Measurements from ENCODE around the gene LTBR.

Gene LTBR

DNA sequence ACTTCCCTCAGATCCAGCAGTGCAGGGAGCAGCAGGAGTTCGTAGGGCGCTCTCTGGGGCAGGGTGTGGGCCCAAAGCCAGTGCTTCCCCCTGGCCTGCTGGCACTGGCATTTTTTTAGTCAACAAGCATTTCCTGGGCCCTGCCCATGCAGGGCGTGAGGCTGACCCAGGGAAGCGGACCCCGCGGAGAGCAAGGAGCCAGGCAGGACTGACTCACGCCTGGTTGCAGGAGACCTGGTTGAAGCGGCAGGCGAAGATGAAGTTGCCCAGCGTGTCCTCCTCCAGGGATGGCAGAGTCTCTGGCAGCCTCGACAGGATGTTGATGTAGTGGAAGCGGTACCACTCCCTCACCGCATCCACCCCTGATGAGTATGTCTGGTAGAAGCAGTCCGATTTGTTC, 22.1 kb upstream of the LTBR start:
- whole genome bisulfite sequencing (ENCODE audit: insufficient coverage): 97% methylated on average over 12 of the region's 14 CpGs
- DNase-seq: no peak
- Histone ChIP-seq H3K36me3 (ENCODE audit: control insufficient read depth in 4 of 4, insufficient read depth in 4 of 4, low read length in 3 of 4) (no peaks in the 10 kb centered on the region), H3K4me1 (ENCODE audit: control extremely low read depth in 1 of 4, control insufficient read depth in 4 of 4, insufficient read depth in 4 of 4, low read length in 3 of 4) (peaks cover 0 to 28% (median 12%) of the 10 kb centered on the region in 4 experiments), H3K4me3 (ENCODE audit: control insufficient read depth in 1 of 7, extremely low read depth in 1 of 7, insufficient read depth in 4 of 7, low read depth in 2 of 7, low read length in 6 of 7) (no peak overlapping the region), H3K27me3 (replicated peaks in 2 of 5; ENCODE audit: control insufficient read depth in 4 of 5, insufficient read depth in 5 of 5, low read length in 4 of 5) (no peaks in the 10 kb centered on the region), H3K9me3 (ENCODE audit: control extremely low read depth in 1 of 5, control insufficient read depth in 4 of 5, insufficient read depth in 2 of 5, low read depth in 1 of 5, low read length in 4 of 5) (no peaks in the 10 kb centered on the region), H3K27ac (ENCODE audit: insufficient read depth in 1 of 2, low read depth in 1 of 2, low read length in 2 of 2, poor library complexity in 1 of 2, severe bottlenecking in 2 of 2) (no peak overlapping the region)
- CTCF ChIA-PET: interaction anchor here (2.2 to 7.2 kb wide), 4 partner anchors 10 to 27 kb away, joined by 8 to 84 read pairs (median 13); no protein-coding TSS in a partner anchor
- POLR2A ChIA-PET: no interaction called here

DNA sequence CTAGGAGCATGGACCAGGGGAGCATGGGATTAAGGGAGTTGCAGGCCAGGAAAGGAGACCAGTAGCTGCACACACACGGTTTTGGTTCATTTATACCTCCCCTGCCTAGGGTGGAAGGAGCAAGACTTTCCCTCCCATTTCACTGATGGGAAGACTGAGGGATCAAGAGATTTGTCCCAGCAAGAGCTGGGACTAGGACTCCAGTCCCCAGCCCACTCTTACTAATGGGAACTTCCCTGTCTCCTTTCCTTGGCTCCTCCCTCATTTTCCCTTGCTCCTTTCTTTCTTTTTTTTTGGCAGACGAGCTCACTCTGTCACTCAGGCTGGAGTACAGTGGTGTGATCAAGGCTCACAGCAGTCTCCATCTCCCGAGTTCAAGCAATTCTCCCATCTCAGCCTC, 21.6 kb upstream of the LTBR start:
- no peak for DNase-seq
- Histone ChIP-seq H3K4me3 (ENCODE audit: control insufficient read depth in 1 of 7, extremely low read depth in 1 of 7, insufficient read depth in 4 of 7, low read depth in 2 of 7, low read length in 6 of 7) (no peak overlapping the region), H3K9me3 (ENCODE audit: control extremely low read depth in 1 of 5, control insufficient read depth in 4 of 5, insufficient read depth in 2 of 5, low read depth in 1 of 5, low read length in 4 of 5) (no peaks in the 10 kb centered on the region), H3K27me3 (replicated peaks in 2 of 5; ENCODE audit: control insufficient read depth in 4 of 5, insufficient read depth in 5 of 5, low read length in 4 of 5) (no peaks in the 10 kb centered on the region), H3K36me3 (ENCODE audit: control insufficient read depth in 4 of 4, insufficient read depth in 4 of 4, low read length in 3 of 4) (no peaks in the 10 kb centered on the region), H3K4me1 (ENCODE audit: control extremely low read depth in 1 of 4, control insufficient read depth in 4 of 4, insufficient read depth in 4 of 4, low read length in 3 of 4) (peaks cover 2 to 34% (median 15%) of the 10 kb centered on the region in 4 experiments), H3K27ac (ENCODE audit: insufficient read depth in 1 of 2, low read depth in 1 of 2, low read length in 2 of 2, poor library complexity in 1 of 2, severe bottlenecking in 2 of 2) (no peak overlapping the region)
- CTCF ChIA-PET: interaction anchor here (1.0 to 7.2 kb wide), 7 partner anchors 9 to 27 kb away, joined by 3 to 84 read pairs (median 8); no protein-coding TSS in a partner anchor
- 100% methylated on average over 2 of the region's 3 CpGs for WGBS (ENCODE audit: insufficient coverage)
- POLR2A ChIA-PET: interaction anchor here (0.6 to 0.8 kb wide), 2 partner anchors 20 to 288 kb away, joined by 4 to 5 read pairs; partner anchors contain the start of gene TNFRSF1A

DNA sequence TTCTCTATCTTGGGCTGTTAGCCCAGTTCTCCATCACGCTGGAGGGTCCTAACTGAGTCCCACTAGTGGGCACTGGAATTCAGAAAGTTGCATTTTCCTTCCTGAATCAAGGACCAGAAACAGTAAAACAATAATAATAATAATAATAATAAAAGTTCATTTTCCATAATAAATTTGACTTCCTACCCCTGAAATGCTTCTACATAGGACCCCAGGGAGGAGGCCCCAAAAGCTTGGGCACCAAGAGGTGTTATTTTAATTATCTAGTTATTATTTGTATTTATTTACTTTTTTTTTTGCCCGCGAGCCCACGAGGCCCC, 21.0 kb upstream of the LTBR start:
- peaks cover 4 to 39% (median 20%) of the 10 kb centered on the region in 4 experiments for H3K4me1 ChIP-seq (ENCODE audit: control extremely low read depth in 1 of 4, control insufficient read depth in 4 of 4, insufficient read depth in 4 of 4, low read length in 3 of 4)
- WGBS (ENCODE audit: insufficient coverage): no CpG with 5 or more reads among the region's 4 CpGs
- DNase-seq: no peak
- no peaks in the 10 kb centered on the region for H3K36me3 ChIP-seq (ENCODE audit: control insufficient read depth in 4 of 4, insufficient read depth in 4 of 4, low read length in 3 of 4)
- ChIA-PET CTCF (interaction anchor here (0.8 to 7.2 kb wide), 10 partner anchors 9 to 135 kb away, joined by 3 to 84 read pairs (median 7); partner anchors contain the start of genes SCNN1A and TNFRSF1A), POLR2A (interaction anchor here (0.8 to 1.8 kb wide), 3 partner anchors 17 to 26 kb away, joined by 5 to 12 read pairs (median 5); partner anchors contain the start of gene TNFRSF1A)
- no peaks in the 10 kb centered on the region for H3K27me3 ChIP-seq (replicated peaks in 2 of 5; ENCODE audit: control insufficient read depth in 4 of 5, insufficient read depth in 5 of 5, low read length in 4 of 5)
- H3K9me3 ChIP-seq (ENCODE audit: control extremely low read depth in 1 of 5, control insufficient read depth in 4 of 5, insufficient read depth in 2 of 5, low read depth in 1 of 5, low read length in 4 of 5): no peaks in the 10 kb centered on the region
- H3K27ac ChIP-seq (ENCODE audit: insufficient read depth in 1 of 2, low read depth in 1 of 2, low read length in 2 of 2, poor library complexity in 1 of 2, severe bottlenecking in 2 of 2): peak overlapping the region in 1 of 2 experiments; percentile 76
- H3K4me3 ChIP-seq (ENCODE audit: control insufficient read depth in 1 of 7, extremely low read depth in 1 of 7, insufficient read depth in 4 of 7, low read depth in 2 of 7, low read length in 6 of 7): peak overlapping the region in 5 of 7 experiments; percentile 25 to 92 (median 82)

DNA sequence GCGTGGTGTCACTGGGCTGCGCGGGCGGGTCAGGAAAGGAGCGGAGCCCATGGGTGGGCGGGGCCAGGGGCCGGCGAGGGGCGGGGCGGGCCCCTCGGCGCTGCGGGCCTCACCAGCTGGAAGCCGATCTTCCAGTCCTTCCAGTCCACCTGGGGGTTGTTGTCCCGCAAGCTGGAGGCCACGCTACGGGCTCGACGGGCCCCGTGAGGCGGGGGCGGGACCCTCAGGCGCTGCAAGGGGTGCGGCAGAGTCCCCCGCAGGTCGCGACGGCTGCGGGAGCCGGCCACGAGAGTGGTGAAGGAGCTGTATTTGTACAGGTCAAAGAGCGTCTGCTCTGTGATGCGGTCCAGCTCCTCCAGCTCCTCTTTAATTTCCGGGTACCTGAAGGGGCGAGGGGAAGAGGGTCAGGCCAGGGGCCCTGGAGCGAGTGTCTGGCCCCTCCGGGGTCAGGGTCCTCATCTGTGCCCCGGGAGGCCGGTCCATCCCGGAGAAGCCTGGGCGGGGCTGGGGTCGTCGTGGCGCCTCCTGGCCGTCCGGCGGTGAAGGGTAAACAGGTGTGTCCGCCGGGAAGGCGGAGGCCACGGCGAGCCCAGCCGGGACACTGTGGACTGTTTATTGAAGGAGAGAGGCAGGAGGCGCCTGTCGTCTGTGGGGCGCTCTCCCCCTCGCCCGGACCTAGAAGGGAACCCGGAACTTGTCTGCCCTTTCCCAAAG, 20.5 kb upstream of the LTBR start:
- ChIA-PET POLR2A (interaction anchor here (0.8 to 1.8 kb wide), 3 partner anchors 18 to 27 kb away, joined by 5 to 12 read pairs (median 5); partner anchors contain the start of gene TNFRSF1A), CTCF (interaction anchor here (0.8 to 7.2 kb wide), 10 partner anchors 10 to 134 kb away, joined by 3 to 84 read pairs (median 7); partner anchors contain the start of genes SCNN1A and TNFRSF1A)
- Histone ChIP-seq H3K27ac (ENCODE audit: insufficient read depth in 1 of 2, low read depth in 1 of 2, low read length in 2 of 2, poor library complexity in 1 of 2, severe bottlenecking in 2 of 2) (peak overlapping the region in 1 of 2 experiments; percentile 76), H3K9me3 (ENCODE audit: control extremely low read depth in 1 of 5, control insufficient read depth in 4 of 5, insufficient read depth in 2 of 5, low read depth in 1 of 5, low read length in 4 of 5) (no peaks in the 10 kb centered on the region), H3K4me1 (ENCODE audit: control extremely low read depth in 1 of 4, control insufficient read depth in 4 of 4, insufficient read depth in 4 of 4, low read length in 3 of 4) (peaks cover 8 to 43% (median 24%) of the 10 kb centered on the region in 4 experiments), H3K36me3 (ENCODE audit: control insufficient read depth in 4 of 4, insufficient read depth in 4 of 4, low read length in 3 of 4) (no peaks in the 10 kb centered on the region), H3K4me3 (ENCODE audit: control insufficient read depth in 1 of 7, extremely low read depth in 1 of 7, insufficient read depth in 4 of 7, low read depth in 2 of 7, low read length in 6 of 7) (peak overlapping the region; percentile 72 to 92 (median 79)), H3K27me3 (replicated peaks in 2 of 5; ENCODE audit: control insufficient read depth in 4 of 5, insufficient read depth in 5 of 5, low read length in 4 of 5) (no peaks in the 10 kb centered on the region)
- 2% methylated on average over 48 of the region's 59 CpGs for WGBS (ENCODE audit: insufficient coverage)
- peak; percentile 66 to 83 (median 78) for DNase-seq

DNA sequence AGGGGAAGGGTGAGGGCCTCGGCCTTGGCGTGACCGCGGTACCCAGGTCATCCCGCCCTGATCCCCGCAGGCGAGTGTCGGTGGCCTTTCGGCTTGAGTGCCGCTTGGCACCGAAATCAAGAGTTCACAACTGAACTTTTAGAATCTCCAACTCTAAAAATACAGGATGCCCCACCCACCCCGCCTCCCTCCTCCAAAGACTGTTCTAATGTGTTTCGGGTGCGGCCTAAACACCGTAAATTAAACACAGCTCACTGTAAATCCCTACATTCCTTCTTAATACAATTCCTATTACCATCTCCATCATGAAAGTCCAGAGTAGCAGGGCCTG, 20.0 kb upstream of the LTBR start:
- peak in 1 of 3 donors; percentile 49 for DNase-seq
- POLR2A ChIA-PET: interaction anchor here (1.6 to 1.8 kb wide), 2 partner anchors 18 to 27 kb away, joined by 5 to 12 read pairs; no protein-coding TSS in a partner anchor
- H3K36me3 ChIP-seq (ENCODE audit: control insufficient read depth in 4 of 4, insufficient read depth in 4 of 4, low read length in 3 of 4): no peaks in the 10 kb centered on the region
- H3K4me3 ChIP-seq (ENCODE audit: control insufficient read depth in 1 of 7, extremely low read depth in 1 of 7, insufficient read depth in 4 of 7, low read depth in 2 of 7, low read length in 6 of 7): peak overlapping the region; percentile 72 to 92 (median 79)
- CTCF ChIA-PET: interaction anchor here (1.0 to 7.2 kb wide), 6 partner anchors 13 to 29 kb away, joined by 3 to 84 read pairs (median 10); partner anchors contain the start of gene TNFRSF1A
- H3K9me3 ChIP-seq (ENCODE audit: control extremely low read depth in 1 of 5, control insufficient read depth in 4 of 5, insufficient read depth in 2 of 5, low read depth in 1 of 5, low read length in 4 of 5): no peaks in the 10 kb centered on the region
- peaks cover 8 to 44% (median 26%) of the 10 kb centered on the region in 4 experiments for H3K4me1 ChIP-seq (ENCODE audit: control extremely low read depth in 1 of 4, control insufficient read depth in 4 of 4, insufficient read depth in 4 of 4, low read length in 3 of 4)
- peak overlapping the region in 1 of 2 experiments; percentile 76 for H3K27ac ChIP-seq (ENCODE audit: insufficient read depth in 1 of 2, low read depth in 1 of 2, low read length in 2 of 2, poor library complexity in 1 of 2, severe bottlenecking in 2 of 2)
- H3K27me3 ChIP-seq (replicated peaks in 2 of 5; ENCODE audit: control insufficient read depth in 4 of 5, insufficient read depth in 5 of 5, low read length in 4 of 5): no peaks in the 10 kb centered on the region
- WGBS (ENCODE audit: insufficient coverage): 1% methylated on average over 14 of the region's 15 CpGs

DNA sequence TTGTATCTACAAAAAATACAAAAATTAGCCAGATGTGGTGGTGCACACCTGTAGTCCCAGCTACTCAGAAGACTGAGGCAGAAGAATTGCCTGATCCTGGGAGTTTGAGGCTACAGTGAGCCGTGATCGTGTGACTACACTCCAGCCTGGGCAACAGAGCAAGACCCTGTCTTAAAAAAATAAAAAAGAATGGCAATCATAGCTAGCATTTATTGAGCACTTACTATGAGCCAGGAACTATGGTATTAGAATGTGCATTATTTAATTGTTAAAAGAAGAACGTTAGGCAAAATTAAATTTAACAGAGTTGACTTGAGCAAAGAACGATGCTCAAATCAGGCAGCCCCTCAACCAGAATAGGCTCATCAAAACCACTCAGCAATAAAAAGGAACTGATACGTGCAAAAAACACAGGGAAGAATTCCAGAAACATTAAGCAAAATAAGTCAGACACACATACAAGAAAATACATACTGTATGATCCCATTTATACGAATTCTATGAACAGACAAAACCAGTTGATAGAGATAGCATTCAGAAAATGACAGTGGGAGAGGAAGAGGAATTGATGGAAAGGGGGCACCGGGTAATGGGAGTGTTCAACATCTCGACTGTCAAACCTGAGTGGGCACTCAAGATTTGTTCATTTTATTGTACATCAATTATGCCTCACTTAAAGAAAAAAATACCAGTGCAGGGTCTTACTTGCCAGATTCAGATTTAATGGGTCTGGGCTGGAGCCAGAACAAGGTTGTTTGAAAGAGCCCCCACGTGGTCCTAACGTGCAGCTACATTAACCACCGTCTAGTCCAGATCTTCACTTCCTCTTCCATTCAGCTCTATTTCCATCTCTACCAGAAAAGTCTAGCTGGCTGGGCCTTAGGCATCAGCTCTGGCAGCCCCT, 16.6 kb upstream of the LTBR start:
- ChIA-PET POLR2A (interaction anchor here (0.8 to 1.3 kb wide), 2 partner anchors 27 to 30 kb away, joined by 3 to 5 read pairs; no protein-coding TSS in a partner anchor), CTCF (interaction anchor here (0.5 to 7.2 kb wide), 18 partner anchors 10 to 98 kb away, joined by 3 to 84 read pairs (median 4); partner anchors contain the start of gene LTBR)
- no peaks in the 10 kb centered on the region for H3K27me3 ChIP-seq (replicated peaks in 2 of 5; ENCODE audit: control insufficient read depth in 4 of 5, insufficient read depth in 5 of 5, low read length in 4 of 5)
- H3K4me3 ChIP-seq (ENCODE audit: control insufficient read depth in 1 of 7, extremely low read depth in 1 of 7, insufficient read depth in 4 of 7, low read depth in 2 of 7, low read length in 6 of 7): no peak overlapping the region
- H3K36me3 ChIP-seq (ENCODE audit: control insufficient read depth in 4 of 4, insufficient read depth in 4 of 4, low read length in 3 of 4): no peaks in the 10 kb centered on the region
- DNase-seq: peak; percentile 84 to 93 (median 92)
- 76% methylated on average over 4 of the region's 11 CpGs for WGBS (ENCODE audit: insufficient coverage)
- H3K9me3 ChIP-seq (ENCODE audit: control extremely low read depth in 1 of 5, control insufficient read depth in 4 of 5, insufficient read depth in 2 of 5, low read depth in 1 of 5, low read length in 4 of 5): no peaks in the 10 kb centered on the region
- H3K4me1 ChIP-seq (ENCODE audit: control extremely low read depth in 1 of 4, control insufficient read depth in 4 of 4, insufficient read depth in 4 of 4, low read length in 3 of 4): peaks cover 8 to 61% (median 40%) of the 10 kb centered on the region in 4 experiments
- H3K27ac ChIP-seq (ENCODE audit: insufficient read depth in 1 of 2, low read depth in 1 of 2, low read length in 2 of 2, poor library complexity in 1 of 2, severe bottlenecking in 2 of 2): no peak overlapping the region

Data from common myeloid progenitor, CD34-positive (primary cell).